WTC11 (cell line): ENCODE measurements around the gene BEND5.

Source experiments
- CREM ChIP-seq: sonication (generic); formaldehyde crosslinking; IDR thresholded peaks from 2 replicates; pipeline ENCODE4 v1.8.1; 2022; ENCODE audit warnings: mild to moderate bottlenecking, missing genetic modification reagents, moderate library complexity
- CTCF ChIP-seq: fragments of 200-600 bp; IDR thresholded peaks from 2 replicates; pipeline ENCODE4 v1.8.0; 2022; ENCODE audit warnings: antibody characterized with exemption
- MXD4 ChIP-seq: fragments of 250-450 bp; sonication (Bioruptor Pico); IDR thresholded peaks from 2 replicates; pipeline ENCODE4 v1.8.0; 2021; ENCODE audit warnings: mild to moderate bottlenecking, moderate library complexity, borderline replicate concordance
- NR3C1 ChIP-seq: sonication (generic); formaldehyde crosslinking; conservative IDR thresholded peaks from 2 replicates; pipeline ENCODE4 v1.8.1; 2023; ENCODE audit warnings: low read depth, mild to moderate bottlenecking, missing genetic modification reagents
- TF ChIP-seq, protein P1 (sequence below): sonication (generic); formaldehyde crosslinking; IDR thresholded peaks from 2 replicates; pipeline ENCODE4 v1.8.0; 2022; ENCODE audit warnings: missing genetic modification reagents
- TF ChIP-seq, protein P2 (sequence below): sonication (generic); formaldehyde crosslinking; conservative IDR thresholded peaks from 2 replicates; pipeline ENCODE4 v1.8.1; 2022; ENCODE audit warnings: mild to moderate bottlenecking, missing genetic modification reagents
- TF ChIP-seq, protein P3 (sequence below): sonication (generic); formaldehyde crosslinking; IDR thresholded peaks from 2 replicates; pipeline ENCODE4 v1.8.1; 2023; ENCODE audit warnings: mild to moderate bottlenecking, missing genetic modification reagents, borderline replicate concordance

GRCh38 chr1:48680411-48681035 lies 96.2 kb downstream of the BEND5 start:
- TF ChIP-seq, protein P1, sequence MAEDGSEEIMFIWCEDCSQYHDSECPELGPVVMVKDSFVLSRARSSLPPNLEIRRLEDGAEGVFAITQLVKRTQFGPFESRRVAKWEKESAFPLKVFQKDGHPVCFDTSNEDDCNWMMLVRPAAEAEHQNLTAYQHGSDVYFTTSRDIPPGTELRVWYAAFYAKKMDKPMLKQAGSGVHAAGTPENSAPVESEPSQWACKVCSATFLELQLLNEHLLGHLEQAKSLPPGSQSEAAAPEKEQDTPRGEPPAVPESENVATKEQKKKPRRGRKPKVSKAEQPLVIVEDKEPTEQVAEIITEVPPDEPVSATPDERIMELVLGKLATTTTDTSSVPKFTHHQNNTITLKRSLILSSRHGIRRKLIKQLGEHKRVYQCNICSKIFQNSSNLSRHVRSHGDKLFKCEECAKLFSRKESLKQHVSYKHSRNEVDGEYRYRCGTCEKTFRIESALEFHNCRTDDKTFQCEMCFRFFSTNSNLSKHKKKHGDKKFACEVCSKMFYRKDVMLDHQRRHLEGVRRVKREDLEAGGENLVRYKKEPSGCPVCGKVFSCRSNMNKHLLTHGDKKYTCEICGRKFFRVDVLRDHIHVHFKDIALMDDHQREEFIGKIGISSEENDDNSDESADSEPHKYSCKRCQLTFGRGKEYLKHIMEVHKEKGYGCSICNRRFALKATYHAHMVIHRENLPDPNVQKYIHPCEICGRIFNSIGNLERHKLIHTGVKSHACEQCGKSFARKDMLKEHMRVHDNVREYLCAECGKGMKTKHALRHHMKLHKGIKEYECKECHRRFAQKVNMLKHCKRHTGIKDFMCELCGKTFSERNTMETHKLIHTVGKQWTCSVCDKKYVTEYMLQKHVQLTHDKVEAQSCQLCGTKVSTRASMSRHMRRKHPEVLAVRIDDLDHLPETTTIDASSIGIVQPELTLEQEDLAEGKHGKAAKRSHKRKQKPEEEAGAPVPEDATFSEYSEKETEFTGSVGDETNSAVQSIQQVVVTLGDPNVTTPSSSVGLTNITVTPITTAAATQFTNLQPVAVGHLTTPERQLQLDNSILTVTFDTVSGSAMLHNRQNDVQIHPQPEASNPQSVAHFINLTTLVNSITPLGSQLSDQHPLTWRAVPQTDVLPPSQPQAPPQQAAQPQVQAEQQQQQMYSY (CRISPR knock-in tag) = no peak
- no peak for TF ChIP-seq CTCF
- TF ChIP-seq, protein P2, sequence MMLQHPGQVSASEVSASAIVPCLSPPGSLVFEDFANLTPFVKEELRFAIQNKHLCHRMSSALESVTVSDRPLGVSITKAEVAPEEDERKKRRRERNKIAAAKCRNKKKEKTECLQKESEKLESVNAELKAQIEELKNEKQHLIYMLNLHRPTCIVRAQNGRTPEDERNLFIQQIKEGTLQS (CRISPR knock-in tag) = no peak
- TF ChIP-seq, protein P3, sequence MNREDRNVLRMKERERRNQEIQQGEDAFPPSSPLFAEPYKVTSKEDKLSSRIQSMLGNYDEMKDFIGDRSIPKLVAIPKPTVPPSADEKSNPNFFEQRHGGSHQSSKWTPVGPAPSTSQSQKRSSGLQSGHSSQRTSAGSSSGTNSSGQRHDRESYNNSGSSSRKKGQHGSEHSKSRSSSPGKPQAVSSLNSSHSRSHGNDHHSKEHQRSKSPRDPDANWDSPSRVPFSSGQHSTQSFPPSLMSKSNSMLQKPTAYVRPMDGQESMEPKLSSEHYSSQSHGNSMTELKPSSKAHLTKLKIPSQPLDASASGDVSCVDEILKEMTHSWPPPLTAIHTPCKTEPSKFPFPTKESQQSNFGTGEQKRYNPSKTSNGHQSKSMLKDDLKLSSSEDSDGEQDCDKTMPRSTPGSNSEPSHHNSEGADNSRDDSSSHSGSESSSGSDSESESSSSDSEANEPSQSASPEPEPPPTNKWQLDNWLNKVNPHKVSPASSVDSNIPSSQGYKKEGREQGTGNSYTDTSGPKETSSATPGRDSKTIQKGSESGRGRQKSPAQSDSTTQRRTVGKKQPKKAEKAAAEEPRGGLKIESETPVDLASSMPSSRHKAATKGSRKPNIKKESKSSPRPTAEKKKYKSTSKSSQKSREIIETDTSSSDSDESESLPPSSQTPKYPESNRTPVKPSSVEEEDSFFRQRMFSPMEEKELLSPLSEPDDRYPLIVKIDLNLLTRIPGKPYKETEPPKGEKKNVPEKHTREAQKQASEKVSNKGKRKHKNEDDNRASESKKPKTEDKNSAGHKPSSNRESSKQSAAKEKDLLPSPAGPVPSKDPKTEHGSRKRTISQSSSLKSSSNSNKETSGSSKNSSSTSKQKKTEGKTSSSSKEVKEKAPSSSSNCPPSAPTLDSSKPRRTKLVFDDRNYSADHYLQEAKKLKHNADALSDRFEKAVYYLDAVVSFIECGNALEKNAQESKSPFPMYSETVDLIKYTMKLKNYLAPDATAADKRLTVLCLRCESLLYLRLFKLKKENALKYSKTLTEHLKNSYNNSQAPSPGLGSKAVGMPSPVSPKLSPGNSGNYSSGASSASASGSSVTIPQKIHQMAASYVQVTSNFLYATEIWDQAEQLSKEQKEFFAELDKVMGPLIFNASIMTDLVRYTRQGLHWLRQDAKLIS (CRISPR knock-in tag) = no peak
- no peak for TF ChIP-seq CREM (CRISPR knock-in tag)
- no peak for TF ChIP-seq NR3C1 (CRISPR knock-in tag)
- TF ChIP-seq MXD4 (CRISPR knock-in tag) = no peak
